NCI-H128 (cell line): ENCODE measurements around the gene BTBD9.

ENCODE experiments used
- DNase-seq: peaks from one replicate; lab custom pipeline; 2025; ENCODE audit not compliant: unreplicated experiment; lab: John Stamatoyannopoulos, UW

BTBD9 gene

GRCh38 chr6:38212579-38212978 lies 427.1 kb downstream of the BTBD9 start:
- peak; percentile 50 for DNase-seq

GRCh38 chr6:38212116-38212515 lies 427.6 kb downstream of the BTBD9 start:
- no peak for DNase-seq

- no peak for DNase-seq
Observed at GRCh38 chr6:38209371-38210260, 430.1 kb downstream of the BTBD9 start.

GRCh38 chr6:38208028-38208427 lies 431.7 kb downstream of the BTBD9 start:
- no peak for DNase-seq

GRCh38 chr6:38207375-38207774 lies 432.4 kb downstream of the BTBD9 start:
- no peak for DNase-seq

- DNase-seq, result no peak
Observed at GRCh38 chr6:38198219-38198618, 441.5 kb downstream of the BTBD9 start.

GRCh38 chr6:38195113-38195635 lies 444.6 kb downstream of the BTBD9 start:
- DNase-seq, result no peak

GRCh38 chr6:38194589-38194988 lies 445.1 kb downstream of the BTBD9 start:
- no peak for DNase-seq

GRCh38 chr6:38194282-38194572 lies 445.5 kb downstream of the BTBD9 start:
- no peak for DNase-seq

- DNase-seq, result no peak
Observed at GRCh38 chr6:38193481-38194281, 446.0 kb downstream of the BTBD9 start.

GRCh38 chr6:38193051-38193450 lies 446.7 kb downstream of the BTBD9 start:
- no peak for DNase-seq

GRCh38 chr6:38192487-38192886 lies 447.2 kb downstream of the BTBD9 start:
- no peak for DNase-seq

GRCh38 chr6:38192011-38192410 lies 447.7 kb downstream of the BTBD9 start:
- DNase-seq, result no peak

GRCh38 chr6:38191418-38191817 lies 448.3 kb downstream of the BTBD9 start:
- DNase-seq, result no peak

GRCh38 chr6:38188677-38189335 lies 450.9 kb downstream of the BTBD9 start:
- no peak for DNase-seq

GRCh38 chr6:38187811-38188590 lies 451.7 kb downstream of the BTBD9 start:
- DNase-seq, result no peak

- no peak for DNase-seq
Observed at GRCh38 chr6:38187325-38187724, 452.4 kb downstream of the BTBD9 start.

GRCh38 chr6:38185752-38186151 lies 454.0 kb downstream of the BTBD9 start:
- no peak for DNase-seq

GRCh38 chr6:38185244-38185643 lies 454.5 kb downstream of the BTBD9 start:
- no peak for DNase-seq

GRCh38 chr6:38184585-38185080 lies 455.1 kb downstream of the BTBD9 start:
- no peak for DNase-seq
